ENCODE data around the gene AGT.
A peak's percentile ranks its signal among the peaks of the same experiment; 100 is the strongest.

The AGT gene

DNA sequence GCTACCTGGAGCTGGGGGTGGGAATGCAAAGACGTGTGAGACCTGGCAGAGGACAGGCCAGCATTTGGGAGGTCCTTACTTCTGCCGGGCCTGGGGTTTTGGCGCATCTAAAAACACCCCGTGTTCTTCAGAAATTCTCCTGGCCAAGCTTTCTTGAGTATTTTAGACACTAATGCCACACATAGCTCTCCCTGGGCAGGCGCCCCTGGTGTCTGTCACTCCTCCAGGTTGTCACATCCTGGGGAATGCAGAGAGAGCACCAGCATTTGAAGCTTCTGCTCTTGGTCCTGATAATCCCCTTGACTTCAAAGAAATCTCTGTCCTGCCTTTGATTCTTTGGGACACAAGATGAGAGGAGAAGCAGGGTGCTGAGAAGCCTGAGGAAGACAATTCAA, 39.3 kb upstream of the AGT start:
- Histone ChIP-seq H3K27me3 (ENCODE audit: insufficient read depth, poor library complexity, severe bottlenecking) (no peaks in the 10 kb centered on the region), H3K9me3 (ENCODE audit: severe bottlenecking) (no peaks in the 10 kb centered on the region), H3K36me3 (ENCODE audit: low read depth) (no peaks in the 10 kb centered on the region), H3K27ac (ENCODE audit: poor library complexity, severe bottlenecking) (no peak overlapping the region), H3K4me1 (ENCODE audit: insufficient read depth, poor library complexity, severe bottlenecking) (peaks cover 3% of the 10 kb centered on the region), H3K4me3 (ENCODE audit: severe bottlenecking) (no peak overlapping the region)
- no peak for DNase-seq (ENCODE audit: low spot score)
- ATAC-seq (ENCODE audit: low read depth) = no peak
- TF ChIP-seq, protein P1, sequence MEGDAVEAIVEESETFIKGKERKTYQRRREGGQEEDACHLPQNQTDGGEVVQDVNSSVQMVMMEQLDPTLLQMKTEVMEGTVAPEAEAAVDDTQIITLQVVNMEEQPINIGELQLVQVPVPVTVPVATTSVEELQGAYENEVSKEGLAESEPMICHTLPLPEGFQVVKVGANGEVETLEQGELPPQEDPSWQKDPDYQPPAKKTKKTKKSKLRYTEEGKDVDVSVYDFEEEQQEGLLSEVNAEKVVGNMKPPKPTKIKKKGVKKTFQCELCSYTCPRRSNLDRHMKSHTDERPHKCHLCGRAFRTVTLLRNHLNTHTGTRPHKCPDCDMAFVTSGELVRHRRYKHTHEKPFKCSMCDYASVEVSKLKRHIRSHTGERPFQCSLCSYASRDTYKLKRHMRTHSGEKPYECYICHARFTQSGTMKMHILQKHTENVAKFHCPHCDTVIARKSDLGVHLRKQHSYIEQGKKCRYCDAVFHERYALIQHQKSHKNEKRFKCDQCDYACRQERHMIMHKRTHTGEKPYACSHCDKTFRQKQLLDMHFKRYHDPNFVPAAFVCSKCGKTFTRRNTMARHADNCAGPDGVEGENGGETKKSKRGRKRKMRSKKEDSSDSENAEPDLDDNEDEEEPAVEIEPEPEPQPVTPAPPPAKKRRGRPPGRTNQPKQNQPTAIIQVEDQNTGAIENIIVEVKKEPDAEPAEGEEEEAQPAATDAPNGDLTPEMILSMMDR (IDR thresholded peaks at IDR 0.05; ENCODE audit: poor library complexity, severe bottlenecking) = no peak

DNA sequence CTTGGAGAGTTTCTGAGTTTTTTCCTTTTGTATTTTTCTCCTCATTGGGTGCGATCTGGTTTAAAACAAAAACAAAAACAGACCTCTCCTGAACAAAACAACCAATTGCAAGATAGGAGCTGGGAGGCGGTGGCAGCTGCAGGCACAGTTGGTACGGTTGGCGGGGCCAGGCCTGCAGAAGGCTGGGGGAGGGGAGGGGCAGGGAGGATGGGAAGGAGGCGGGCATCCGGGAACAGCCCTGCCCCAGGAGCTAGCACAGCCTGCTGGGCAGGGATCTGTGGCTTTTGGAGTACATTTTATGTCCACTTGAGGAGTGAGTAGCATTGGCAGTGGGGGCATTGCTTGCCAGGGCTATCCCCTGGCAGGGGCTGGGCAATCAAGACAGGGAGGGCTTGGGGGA, 38.5 kb upstream of the AGT start:
- DNase-seq (ENCODE audit: low spot score) = no peak
- Histone ChIP-seq H3K9me3 (ENCODE audit: severe bottlenecking) (no peaks in the 10 kb centered on the region), H3K4me1 (ENCODE audit: insufficient read depth, poor library complexity, severe bottlenecking) (peaks cover 3% of the 10 kb centered on the region), H3K4me3 (ENCODE audit: severe bottlenecking) (no peak overlapping the region), H3K27ac (ENCODE audit: poor library complexity, severe bottlenecking) (no peak overlapping the region), H3K27me3 (ENCODE audit: insufficient read depth, poor library complexity, severe bottlenecking) (no peaks in the 10 kb centered on the region), H3K36me3 (ENCODE audit: low read depth) (no peaks in the 10 kb centered on the region)
- ATAC-seq (ENCODE audit: low read depth) = no peak
- TF ChIP-seq, protein P1 (IDR thresholded peaks at IDR 0.05; ENCODE audit: poor library complexity, severe bottlenecking) = no peak

DNA sequence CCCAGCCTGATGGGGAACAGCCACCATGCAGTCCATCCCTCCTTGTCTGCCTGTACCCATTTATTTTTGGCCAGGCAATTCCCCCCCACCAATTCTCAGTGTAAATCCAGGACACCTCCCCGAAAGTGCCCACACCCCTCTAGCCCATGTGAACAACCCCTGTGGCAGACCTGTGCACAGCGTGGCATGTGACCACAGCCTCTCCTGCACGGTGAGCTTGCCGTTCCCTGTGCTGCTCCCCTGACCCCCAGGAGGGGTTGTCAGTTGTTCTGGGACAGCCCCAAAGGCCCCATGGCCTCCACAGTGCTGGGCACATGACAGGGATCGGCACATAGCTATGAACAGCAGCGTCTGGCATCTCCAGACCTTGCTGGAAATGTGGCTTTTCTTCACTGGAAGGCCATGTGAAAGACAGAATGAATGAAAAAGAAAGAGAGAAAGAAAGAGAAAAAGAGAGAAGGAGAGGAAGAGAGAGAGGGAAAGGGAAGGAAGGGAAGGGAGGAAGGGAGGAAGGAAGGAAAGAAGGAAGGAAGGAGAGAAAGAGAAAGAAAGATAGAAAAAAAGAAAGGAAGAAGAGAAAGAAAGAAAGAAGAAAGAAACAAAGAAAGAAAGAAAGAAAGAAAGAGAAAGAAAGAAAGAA, 37.2 kb upstream of the AGT start:
- H3K4me1 ChIP-seq (ENCODE audit: insufficient read depth, poor library complexity, severe bottlenecking) = peaks cover 3% of the 10 kb centered on the region
- H3K27me3 ChIP-seq (ENCODE audit: insufficient read depth, poor library complexity, severe bottlenecking) = no peaks in the 10 kb centered on the region
- DNase-seq (ENCODE audit: low spot score) = no peak
- no peaks in the 10 kb centered on the region for H3K9me3 ChIP-seq (ENCODE audit: severe bottlenecking)
- H3K36me3 ChIP-seq (ENCODE audit: low read depth) = no peaks in the 10 kb centered on the region
- no peak overlapping the region for H3K27ac ChIP-seq (ENCODE audit: poor library complexity, severe bottlenecking)
- no peak overlapping the region for H3K4me3 ChIP-seq (ENCODE audit: severe bottlenecking)
- TF ChIP-seq, protein P1 (IDR thresholded peaks at IDR 0.05; ENCODE audit: poor library complexity, severe bottlenecking) = no peak
- no peak for ATAC-seq (ENCODE audit: low read depth)

DNA sequence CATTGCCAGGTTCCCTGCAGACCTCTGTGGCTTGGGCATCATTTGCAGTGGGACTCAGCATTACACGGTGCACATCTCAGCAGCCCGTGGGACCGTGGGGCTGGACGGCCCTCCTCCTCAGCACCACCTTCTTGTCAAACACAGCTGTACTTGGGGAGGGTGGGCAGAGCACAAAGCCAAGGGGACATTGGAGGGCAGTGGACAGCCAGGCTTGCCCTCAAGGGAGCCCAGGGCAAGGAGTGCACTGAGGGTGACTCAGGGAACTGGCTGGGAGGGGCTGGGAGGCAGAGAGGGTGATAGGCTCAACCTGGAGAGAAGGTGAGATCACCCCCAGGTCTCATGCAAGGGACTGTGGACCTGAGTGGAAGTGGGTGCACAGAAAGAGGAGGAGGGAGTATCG, 36.7 kb upstream of the AGT start:
- TF ChIP-seq, protein P1 (IDR thresholded peaks at IDR 0.05; ENCODE audit: poor library complexity, severe bottlenecking) = no peak
- no peak overlapping the region for H3K4me3 ChIP-seq (ENCODE audit: severe bottlenecking)
- no peaks in the 10 kb centered on the region for H3K9me3 ChIP-seq (ENCODE audit: severe bottlenecking)
- ATAC-seq (ENCODE audit: low read depth) (0 out of 3 replicates have a peak, but pooled peaks have one; percentile 36), DNase-seq (ENCODE audit: low spot score) (no peak)
- no peak overlapping the region for H3K27ac ChIP-seq (ENCODE audit: poor library complexity, severe bottlenecking)
- no peaks in the 10 kb centered on the region for H3K36me3 ChIP-seq (ENCODE audit: low read depth)
- H3K27me3 ChIP-seq (ENCODE audit: insufficient read depth, poor library complexity, severe bottlenecking) = no peaks in the 10 kb centered on the region
- peaks cover 3% of the 10 kb centered on the region for H3K4me1 ChIP-seq (ENCODE audit: insufficient read depth, poor library complexity, severe bottlenecking)

DNA sequence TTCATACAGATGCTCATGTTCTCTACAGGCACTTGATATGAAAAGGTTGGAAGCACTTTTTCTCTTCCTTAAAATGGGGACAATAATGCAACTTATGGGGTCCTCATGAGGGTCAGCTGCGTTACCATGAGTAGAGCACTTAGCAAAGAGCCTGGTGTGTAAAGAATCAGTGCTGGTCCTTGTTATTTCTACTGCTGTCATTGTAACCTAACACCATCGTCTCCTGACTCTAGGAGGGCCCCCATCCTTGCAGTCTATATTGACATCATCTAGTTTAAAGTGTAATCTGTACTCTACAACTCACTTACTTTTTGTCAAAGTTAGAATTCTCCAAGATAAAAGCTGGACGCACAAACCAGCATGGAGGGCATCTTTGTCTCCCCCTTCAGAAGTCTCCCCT, 35.7 kb upstream of the AGT start:
- Histone ChIP-seq H3K4me1 (ENCODE audit: insufficient read depth, poor library complexity, severe bottlenecking) (peaks cover 3% of the 10 kb centered on the region), H3K4me3 (ENCODE audit: severe bottlenecking) (no peak overlapping the region)
- DNase-seq (ENCODE audit: low spot score) = no peak

More for the DNA sequence above, 35.7 kb upstream of the AGT start:
- H3K9me3 ChIP-seq (ENCODE audit: severe bottlenecking) = no peaks in the 10 kb centered on the region
- ATAC-seq (ENCODE audit: low read depth) = no peak
- H3K27me3 ChIP-seq (ENCODE audit: insufficient read depth, poor library complexity, severe bottlenecking) = no peaks in the 10 kb centered on the region
- H3K36me3 ChIP-seq (ENCODE audit: low read depth) = no peaks in the 10 kb centered on the region
- no peak overlapping the region for H3K27ac ChIP-seq (ENCODE audit: poor library complexity, severe bottlenecking)
- TF ChIP-seq, protein P1 (IDR thresholded peaks at IDR 0.05; ENCODE audit: poor library complexity, severe bottlenecking) = no peak
